Epidermal melanocyte (primary cell): Measurements from ENCODE around the gene CMSS1.

Experiments
- DNase-seq: peaks from one replicate; pipeline ENCODE4 v3.0.0; 2011; ENCODE audit warnings: low spot score; ENCODE audit not compliant: insufficient read length

CMSS1 gene

DNA sequence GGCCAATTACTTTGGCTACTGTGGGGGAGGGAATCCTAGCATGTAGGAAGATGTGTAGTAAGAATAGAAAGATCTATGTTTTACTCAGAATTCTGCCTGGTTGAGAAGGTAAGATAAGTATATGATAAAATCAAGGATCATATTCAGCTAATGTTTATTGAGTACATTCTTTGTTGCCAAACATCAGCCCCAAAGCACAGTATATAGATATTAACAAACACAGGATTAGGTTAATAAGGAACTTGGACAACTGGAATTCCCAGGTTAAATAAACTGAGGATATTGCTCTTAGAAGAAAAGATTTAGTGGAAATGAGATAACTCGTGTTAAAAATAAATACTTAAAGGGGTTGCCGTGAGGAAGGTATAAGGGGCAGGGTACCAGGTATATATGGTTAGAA is 167.0 kb downstream of the CMSS1 start:
- no peak for DNase-seq

DNA sequence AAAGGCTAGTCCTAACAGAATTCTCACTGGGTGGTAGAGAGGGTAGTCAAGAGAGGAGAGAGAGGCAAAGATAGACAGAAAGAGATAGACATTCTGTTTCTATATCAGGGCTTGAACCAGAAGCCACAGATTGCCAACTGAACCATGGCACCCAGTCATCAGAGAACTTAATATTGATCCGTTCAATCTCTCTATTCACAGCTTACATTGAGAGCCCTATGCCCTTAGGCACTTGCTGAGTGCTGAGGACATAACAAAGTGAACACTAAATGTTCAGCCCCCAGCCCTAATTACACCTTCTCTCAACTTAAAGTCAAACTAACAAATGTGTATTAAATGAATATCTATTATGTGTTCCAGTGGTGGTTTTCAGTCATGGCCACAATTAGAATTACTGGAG is 172.5 kb downstream of the CMSS1 start:
- DNase-seq, result no peak

DNA sequence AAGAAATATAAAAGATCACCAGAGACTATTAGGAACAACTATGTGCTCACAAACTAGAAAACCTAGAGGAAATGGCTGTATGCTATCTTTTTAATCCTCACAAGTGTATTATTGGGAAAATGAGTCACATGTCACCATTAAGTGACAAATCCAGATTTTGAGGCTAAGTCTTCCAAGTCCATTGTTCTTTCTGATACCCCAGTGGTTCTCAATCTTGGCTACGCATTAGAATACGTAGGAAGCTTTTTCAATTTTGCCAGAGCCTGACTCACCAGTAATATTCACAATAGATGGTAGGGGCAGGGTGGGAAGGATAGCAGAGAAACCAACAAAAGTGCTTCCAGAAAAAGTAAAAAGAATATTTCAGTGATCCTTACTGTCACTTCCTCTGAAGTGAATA is 179.6 kb downstream of the CMSS1 start:
- DNase-seq, result no peak

DNA sequence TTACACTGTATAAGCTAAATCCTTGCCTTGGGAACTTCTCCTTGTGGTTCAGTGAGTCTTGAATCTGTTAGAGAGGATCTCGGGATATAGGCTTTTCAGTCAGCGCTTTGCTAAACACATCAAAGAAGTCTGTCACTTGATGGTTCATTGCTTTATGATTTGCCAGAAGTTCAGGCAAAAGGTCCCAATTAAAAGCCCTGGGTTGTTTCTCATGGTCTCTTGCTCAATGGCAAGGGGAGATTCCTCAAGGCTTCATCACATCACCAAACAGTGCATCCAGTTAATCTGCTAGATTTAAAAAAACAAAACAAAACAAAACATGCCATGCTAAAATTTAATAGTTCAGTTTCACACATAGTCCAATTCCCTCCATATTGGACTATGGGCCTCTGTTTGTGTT is 181.9 kb downstream of the CMSS1 start:
- DNase-seq, result no peak

DNA sequence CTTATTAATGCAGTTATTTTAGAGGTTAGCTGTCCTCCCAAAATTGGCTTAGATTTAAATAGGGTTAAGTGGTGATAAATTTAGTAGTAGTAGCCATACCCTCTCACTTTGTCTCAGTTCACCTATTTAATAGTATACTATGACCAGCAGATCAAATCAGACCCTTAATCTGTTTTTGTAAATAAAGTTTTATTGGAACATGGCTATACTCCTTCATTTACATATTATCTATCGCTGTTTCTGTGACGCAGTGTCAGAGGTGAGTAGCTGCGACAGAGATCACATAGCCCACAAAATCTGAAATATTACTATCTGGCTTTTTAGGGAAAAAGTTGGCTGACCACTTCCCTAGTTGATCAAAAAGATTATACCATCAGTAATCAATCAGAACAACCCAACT is 183.4 kb downstream of the CMSS1 start:
- no peak for DNase-seq

DNA sequence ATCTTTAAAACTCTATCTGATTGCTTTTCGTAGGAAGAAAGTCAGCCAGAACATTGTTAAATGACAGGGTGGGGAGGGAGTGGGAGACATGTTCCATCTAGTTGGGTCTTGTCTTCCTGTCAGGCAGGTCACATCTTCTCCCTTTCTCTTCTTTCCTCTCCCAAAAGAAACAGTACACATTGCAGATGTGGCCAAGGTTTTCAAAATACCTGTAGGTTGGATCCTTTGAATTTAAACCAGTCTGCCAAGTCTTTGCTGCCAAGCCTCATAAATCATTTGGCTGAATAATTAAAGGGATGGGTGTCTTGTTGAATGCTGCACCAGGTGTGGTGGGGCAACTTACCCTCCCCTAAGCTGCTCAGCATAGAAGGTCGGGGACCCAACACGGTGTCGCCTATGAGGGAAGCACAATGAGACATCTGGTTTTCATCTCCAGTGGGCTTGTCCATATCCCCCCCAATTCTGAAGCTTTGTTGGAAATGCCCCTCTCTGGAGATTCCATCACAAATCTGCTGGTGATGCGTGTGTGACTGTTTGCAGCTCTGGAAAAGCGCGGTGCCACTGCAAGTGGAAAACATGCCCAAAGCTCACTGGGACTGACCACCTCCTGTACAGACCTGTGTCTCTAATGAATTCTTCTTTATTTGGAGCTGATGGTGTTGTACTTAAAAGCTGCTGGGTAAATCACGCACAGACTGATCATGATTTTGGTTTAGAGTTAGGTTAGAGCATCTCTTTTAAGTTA is 184.0 kb downstream of the CMSS1 start:
- no peak for DNase-seq

DNA sequence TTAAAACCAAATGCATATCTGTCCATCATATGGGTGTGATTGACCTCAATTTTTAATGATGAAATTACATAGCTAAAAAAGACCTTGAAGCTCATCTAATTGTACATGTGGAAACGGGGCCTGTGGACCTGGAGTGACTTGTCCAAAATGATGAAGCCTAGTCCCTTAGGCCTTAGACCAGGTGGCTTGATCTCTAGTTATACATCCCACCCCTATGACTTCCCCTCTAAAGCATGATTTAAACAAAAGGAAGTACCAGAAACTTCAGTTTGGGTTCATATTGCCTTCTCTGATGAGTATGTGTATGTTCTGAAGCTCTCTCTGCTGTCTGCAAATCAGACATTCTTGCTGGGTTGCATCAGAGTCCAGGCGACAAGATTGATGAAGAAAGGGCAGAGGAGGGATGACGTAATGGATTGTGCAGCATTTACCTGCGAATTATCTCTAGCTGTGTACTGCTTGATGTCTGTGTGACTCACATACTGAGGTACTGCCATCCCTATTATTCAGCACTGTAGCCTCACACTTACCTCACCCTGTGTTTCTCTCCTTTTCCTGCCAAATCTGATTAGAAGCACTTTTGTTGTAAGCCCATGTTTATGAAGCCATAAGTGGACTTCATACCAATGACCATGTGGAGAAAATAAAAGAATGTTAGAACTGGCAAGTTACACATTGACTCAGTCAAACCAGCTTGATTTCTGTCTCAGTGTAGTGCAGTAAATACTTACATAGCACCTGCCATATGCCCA is 185.1 kb downstream of the CMSS1 start:
- no peak for DNase-seq

DNA sequence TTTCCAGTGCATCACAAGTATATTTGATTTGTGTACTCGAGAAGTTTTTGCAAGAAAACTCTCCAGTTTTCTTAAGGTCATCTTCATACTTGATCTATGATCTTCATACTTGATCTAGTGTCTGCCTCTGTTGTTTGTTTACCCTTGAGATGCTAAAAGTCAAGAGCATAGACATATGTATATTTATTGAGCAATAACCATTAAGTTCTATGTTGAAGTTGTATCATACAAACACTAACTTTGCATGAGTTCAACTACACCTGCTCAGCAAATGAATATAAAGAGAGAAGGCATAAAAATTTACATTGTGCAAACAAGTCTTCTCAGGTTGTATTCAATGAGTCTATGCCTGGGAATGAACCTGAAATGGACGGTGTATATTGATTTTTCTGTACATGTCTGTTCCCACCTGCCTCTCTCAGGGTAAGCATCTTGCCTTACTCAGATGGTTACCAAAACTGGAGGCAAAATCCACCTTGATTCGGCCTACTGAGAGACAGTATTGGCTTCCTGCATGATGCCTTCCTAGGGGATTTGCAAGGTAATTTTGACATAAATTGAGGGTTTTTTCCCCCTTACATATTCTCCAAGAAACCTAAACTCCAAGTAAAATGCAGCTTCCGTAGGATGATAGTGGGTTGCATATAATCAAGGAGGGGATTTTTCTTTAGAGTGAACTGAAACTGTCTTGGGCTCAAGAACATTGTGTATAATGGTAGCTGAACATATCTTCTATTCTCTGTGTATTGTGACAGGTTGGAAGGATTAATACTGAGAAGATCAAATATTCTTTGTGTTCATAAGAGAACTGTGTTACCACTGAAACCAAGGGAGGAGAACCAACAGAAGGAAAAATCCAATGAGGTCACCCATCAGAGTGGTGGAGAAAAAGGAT is 186.2 kb downstream of the CMSS1 start:
- DNase-seq, result no peak

DNA sequence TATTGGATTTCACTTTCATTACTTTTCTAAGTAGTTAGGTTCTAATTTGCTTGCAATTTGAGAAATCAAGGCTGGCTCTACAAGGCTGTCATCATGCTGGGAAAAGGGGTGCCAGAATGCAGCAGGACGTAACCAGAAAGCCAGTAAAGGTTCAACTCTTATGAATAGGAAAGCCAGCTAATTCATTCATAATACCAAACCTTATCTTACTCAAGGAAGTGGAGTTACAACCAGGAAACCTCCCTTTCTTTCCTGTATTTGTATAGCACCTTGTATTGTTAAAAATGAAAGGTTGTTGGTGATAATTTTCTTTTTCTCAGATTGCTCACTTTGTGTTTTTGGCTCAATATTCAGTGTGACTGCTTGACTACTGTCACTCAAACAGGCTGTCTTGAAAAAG is 187.3 kb downstream of the CMSS1 start:
- DNase-seq, result no peak

DNA sequence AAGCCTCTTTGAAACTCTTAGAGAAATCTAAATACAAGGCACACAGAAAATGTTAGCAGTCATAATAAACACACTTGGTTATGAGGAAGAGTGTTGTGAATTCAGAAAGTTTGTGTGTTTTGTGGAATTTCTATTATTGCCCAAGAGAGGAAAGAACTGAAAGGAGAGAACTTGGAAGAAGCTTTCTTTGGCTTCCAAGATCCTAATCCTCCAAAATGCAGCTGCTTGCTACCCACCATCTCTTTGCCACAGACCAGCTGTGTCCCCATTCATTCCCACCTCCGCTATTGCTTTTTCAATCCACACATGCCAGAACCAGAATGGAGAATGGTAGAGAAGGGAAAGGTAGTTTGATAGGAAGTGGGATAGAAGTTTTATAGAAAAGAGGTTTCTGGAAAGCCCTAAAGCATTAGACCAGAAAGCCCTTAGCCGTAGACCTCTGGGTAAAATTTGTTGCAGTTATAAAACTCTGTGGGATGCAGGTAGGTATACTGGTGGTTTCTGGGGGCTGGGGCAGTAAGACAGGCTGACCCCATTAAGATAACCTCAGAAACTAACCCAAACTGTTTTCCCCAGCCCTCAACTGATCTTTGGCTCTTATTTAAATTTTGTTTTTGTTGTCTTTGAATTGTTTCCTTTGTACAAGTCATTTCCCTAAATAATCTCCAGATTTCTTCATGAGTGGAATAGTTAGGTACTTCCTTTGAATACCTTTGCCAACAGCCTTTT is 188.2 kb downstream of the CMSS1 start:
- no peak for DNase-seq

DNA sequence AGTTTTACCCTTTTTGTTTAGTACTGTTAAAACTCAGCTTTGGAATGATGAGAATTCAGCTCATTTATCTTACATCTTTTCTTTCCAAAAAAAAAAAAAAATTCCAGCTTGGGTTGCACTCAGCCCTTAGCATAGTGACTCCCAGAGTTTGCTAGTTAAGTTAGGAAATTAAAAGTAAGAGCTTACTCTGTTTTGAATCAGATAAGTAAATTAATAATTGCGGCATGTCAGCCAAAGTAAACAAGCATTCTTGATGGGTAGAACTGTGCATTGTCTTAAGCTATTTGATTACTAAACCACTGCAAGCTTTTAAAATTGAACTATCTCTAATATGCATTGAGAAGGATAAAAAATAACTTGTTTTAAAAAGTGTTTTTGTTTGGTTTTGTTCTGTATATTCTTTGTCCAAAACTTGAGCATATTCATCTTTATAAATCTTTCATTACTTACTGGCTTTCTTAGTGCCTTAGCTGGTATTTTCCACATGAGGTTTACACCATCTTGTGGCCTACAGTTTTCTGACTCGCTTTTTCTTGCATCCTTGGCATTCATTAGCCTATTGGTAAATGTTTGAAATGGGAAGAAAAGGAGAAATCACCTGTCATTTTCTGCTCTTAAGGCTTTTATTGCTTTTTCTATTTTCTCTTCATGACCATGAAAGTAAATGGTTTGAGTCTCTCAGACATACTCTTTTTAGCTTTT is 189.1 kb downstream of the CMSS1 start:
- DNase-seq, result no peak

DNA sequence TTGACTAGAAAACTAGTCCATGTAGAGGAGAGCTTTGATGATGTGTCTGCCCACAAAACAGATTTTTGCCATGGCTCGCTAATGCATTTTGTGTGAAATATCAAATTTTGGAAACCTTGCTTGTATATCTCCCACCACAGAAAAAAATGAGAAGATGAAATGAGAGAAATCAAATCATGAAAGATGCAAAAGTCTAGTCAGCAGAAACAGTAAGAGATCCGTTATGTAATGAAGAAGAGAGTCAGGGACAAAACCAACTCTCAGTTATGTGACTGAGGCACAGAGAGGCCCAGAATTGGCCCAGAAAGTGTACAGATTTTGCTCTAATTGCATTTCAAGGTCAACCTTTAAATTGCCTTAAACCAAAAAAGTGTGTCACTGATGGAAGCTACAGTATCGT is 189.7 kb downstream of the CMSS1 start:
- DNase-seq, result no peak

DNA sequence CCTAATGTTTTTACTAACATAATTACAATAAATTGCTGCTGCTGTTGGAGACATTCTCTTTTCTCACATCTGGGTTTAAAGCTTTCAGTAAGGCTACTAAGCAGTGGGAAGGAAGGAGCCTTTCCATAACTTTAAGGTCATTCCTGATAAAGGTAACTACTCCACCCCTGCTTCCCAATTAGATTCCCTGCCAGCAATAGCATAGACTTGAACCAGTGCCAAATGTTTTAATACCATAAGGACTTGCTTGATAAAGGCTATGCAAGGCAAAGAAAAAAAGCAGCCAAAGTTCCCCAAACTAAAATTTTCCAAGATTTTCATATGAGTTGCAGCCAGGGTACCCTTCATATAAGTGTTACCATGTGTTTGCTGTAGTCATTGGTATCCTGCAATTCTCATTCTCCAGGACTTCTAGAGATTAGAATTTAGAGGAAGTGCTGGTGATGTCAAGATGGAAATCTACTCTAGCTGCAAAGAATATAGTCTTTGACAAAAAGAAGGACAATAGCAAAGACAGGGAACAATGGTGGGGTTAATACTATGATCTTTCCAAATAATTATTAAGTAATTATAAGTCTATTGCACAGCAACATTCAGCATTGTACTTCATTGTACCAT is 190.5 kb downstream of the CMSS1 start:
- DNase-seq, result no peak

DNA sequence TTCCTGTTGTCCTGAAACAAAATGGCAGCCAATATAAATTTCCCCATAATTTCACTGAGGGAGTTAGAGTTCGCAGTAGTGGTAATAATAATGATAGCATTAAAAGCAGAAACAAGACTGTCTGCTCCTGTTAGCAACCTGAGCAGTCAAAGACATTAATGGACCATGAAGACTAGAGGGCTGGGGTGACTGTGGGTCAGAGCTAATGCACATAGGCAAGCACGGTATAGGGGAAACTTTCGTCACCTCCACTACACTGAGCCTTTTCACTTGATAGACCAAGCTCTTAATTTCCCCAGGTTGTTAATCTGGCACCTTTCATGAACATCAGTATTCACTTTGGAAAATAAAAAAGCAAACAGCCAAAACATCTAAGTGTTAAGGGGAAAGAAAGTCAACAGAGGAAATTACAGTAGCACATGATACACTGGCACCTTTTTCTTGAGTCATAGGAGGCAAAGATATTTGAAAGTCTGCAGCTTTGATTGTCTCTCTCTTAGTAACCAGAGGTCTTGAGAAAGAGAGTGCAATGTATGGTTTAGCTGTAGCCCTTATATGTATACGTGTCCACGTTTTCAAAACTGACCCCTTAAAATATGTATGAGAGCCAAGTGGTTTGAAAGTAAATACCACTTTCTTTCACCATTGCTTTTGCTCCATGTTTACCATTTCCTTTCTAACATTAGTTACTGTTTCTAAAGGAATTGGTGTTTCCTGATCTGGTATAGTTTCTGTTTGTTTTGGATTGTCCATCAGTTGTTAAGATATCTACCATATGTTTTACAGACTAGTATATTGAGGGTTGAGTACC is 191.8 kb downstream of the CMSS1 start:
- DNase-seq, result no peak

DNA sequence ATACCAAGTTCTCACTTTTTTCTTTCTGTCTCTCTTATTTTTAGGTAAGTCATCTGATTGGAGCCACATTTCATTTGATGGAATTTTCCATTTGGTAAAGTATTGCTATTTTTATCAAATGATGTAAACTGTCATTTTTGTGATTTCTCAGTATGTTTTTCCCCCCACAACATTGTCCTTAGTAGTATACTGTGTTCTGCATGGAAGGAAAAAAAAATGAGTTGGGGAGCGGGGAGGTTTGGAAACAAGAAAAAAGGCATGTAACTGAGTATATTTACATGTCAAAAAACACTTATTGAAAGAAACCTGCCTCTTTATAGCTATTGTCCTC is 192.4 kb downstream of the CMSS1 start:
- DNase-seq, result no peak

DNA sequence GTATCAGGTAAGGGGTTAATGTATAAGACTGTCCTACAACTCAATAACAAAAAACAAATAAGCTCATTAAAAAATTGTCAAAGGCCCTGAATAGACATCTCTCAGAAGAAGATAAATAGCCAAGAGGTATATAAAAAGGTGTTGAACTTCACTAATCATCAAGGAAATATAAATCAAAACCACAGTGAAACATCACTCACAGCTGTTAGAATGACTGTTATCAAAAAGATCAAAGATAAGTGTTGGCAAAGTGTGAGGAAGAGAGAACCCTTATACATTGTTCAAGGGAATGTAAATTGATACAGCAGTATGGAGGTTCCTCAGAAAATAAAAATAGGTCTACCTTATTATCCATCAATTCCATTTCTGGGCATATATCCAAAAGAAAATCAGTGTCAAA is 201.1 kb downstream of the CMSS1 start:
- DNase-seq, result no peak

DNA sequence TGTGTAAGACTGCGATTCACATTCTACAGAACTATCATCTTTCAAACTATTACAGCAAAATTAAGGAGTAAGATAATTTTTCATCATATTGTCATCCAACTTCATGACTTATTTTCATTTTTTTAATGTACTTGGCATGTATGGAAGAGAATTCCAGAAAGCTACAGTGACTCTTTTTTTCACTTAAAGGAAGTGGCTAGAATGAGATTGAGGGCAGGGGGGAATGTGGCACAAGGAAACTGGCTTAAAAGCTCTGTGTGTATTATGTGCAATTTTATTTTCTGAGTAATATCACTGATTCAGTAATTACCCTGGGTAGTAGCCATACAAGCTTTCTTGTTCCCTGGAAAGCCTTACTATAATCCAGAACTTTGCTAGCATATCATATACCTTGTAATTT is 202.1 kb downstream of the CMSS1 start:
- DNase-seq, result no peak

DNA sequence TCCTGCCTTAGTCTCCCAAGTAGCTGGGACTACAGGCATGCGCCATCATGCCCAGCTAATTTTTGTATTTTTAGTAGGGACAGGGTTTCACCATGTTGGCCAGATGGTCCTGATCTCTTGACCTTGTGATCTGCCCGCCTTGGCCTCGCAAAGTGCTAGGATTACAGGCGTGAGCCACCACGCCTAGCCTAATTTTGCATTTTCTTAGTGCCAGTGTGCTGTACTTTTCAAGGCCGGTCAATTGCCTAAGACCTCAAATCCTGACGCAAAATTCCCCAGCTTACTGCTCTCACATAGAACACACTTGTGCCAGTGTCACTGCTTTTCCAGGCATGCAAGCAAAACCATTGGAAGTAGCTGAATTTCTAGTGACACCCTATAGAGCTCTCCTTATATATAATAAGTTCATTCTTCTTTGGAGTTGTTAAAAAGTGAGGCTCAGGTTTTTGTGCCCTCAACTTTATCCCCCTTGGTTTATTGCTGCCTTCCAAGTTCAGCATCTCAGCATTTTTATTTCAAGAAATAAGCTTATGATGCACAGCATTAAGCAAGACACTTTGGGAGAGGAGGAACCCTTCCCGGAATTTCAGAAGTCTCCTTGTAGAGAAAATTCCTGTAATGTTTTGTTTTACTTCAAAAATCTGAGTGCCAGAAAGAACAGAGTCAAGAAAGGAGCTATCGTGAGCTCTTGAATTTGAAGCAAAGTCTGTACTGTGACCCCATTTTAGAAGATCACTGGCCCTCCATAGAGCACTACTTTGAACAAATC is 203.4 kb downstream of the CMSS1 start:
- no peak for DNase-seq

DNA sequence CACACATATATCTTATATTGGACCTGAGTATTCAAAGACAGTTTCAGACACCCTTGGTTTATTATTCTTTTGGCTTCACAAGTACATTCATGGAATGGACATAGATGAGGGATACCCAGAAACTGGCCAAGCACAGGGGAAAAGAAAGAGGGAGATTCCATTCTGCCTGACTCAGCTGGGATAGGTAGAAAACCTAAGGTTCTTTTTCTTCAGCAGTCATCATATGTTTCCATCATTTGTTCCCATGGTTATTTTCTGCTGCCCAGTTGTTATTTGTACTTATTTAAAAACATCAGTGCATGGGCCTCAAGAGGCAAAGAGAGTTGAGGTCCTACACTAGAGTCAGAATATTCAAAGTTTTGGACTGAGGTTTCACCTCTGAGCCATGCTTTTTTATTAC is 204.8 kb downstream of the CMSS1 start:
- DNase-seq, result no peak
